ENCODE measurements around the gene TFPI2. TPM values are rescaled to one million over a fixed set of nuclear protein-coding genes. Genes with fewer than 3 reads are reported as not detected.
A peak's percentile ranks its signal among the peaks of the same experiment; 100 is the strongest.

TFPI2 gene
- 1 to 10 TPM in 1 of 4 donors, under 1 TPM in 2, not detected in 1; 0.67 to 1.9 (median 0.95) TPM for total RNA-seq

GRCh38 chr7:93890464-93891068 lies at the start of gene TFPI2:
Gene TFPI2, minus strand, starts transcription at chr7:93890753. Its CDS starts 75 bp downstream, at chr7:93890678.
- TF ChIP-seq CTCF (IDR thresholded peaks at IDR 0.05) (no peak), POLR2A (IDR thresholded peaks at IDR 0.05) (no peak)
- intact Hi-C loops (cut with DNase I), result no loop called here
- peaks cover 0 to 19% (median 4%) of the 10 kb centered on the region in 3 donors for H3K4me1 ChIP-seq
- H3K36me3 ChIP-seq, result no peaks in the 10 kb centered on the region
- peak within 1 kb of the TSS in 1 of 4 donors; percentile 18 for H3K27ac ChIP-seq
- H3K4me3 ChIP-seq, result peak within 1 kb of the TSS; percentile 25 to 68 (median 48)
- H3K9me3 ChIP-seq, result no peaks in the 10 kb centered on the region
- WGBS, 2 donors, result 2 to 4% methylated on average over 9 to 15 of the region's 49 CpGs
- H3K27me3 ChIP-seq, result peaks cover 0 to 31% (median 1%) of the 10 kb centered on the region in 4 donors
- DNase-seq, result no peak

GRCh38 chr7:93938293-93938692 lies 47.7 kb upstream of the TFPI2 start:
- no peaks in the 10 kb centered on the region for H3K4me1 ChIP-seq
- intact Hi-C loops (cut with DNase I), result no loop called here

GRCh38 chr7:93937818-93938217 lies 47.3 kb upstream of the TFPI2 start:
- no peak overlapping the region for H3K4me3 ChIP-seq
- 80 to 85% methylated on average over 1 of the region's 1 CpG for WGBS, 2 donors
- H3K27me3 ChIP-seq, result no peaks in the 10 kb centered on the region
- no peaks in the 10 kb centered on the region for H3K36me3 ChIP-seq
- no peak overlapping the region for H3K27ac ChIP-seq
- no peak for DNase-seq
- intact Hi-C loops (cut with DNase I), result no loop called here
- no peaks in the 10 kb centered on the region for H3K4me1 ChIP-seq
- TF ChIP-seq POLR2A (IDR thresholded peaks at IDR 0.05) (no peak), CTCF (IDR thresholded peaks at IDR 0.05) (no peak)
- H3K9me3 ChIP-seq, result no peaks in the 10 kb centered on the region

More at GRCh38 chr7:93938293-93938692, 47.7 kb upstream of the TFPI2 start:
- H3K4me3 ChIP-seq, result no peak overlapping the region
- no peak overlapping the region for H3K27ac ChIP-seq
- no peak for TF ChIP-seq CTCF (IDR thresholded peaks at IDR 0.05)
- no peak for TF ChIP-seq POLR2A (IDR thresholded peaks at IDR 0.05)
- H3K27me3 ChIP-seq, result no peaks in the 10 kb centered on the region
- no peak for DNase-seq
- H3K9me3 ChIP-seq, result no peaks in the 10 kb centered on the region
- no peaks in the 10 kb centered on the region for H3K36me3 ChIP-seq

GRCh38 chr7:93935102-93935501 lies 44.5 kb upstream of the TFPI2 start:
- DNase-seq, result no peak
- 54 to 56% methylated on average over 2 of the region's 2 CpGs for WGBS, 2 donors
- no peaks in the 10 kb centered on the region for H3K36me3 ChIP-seq
- TF ChIP-seq CTCF (IDR thresholded peaks at IDR 0.05), result no peak
- no peak for TF ChIP-seq POLR2A (IDR thresholded peaks at IDR 0.05)
- no peaks in the 10 kb centered on the region for H3K27me3 ChIP-seq
- H3K9me3 ChIP-seq, result no peaks in the 10 kb centered on the region
- H3K4me3 ChIP-seq, result no peak overlapping the region
- no peaks in the 10 kb centered on the region for H3K4me1 ChIP-seq
- H3K27ac ChIP-seq, result no peak overlapping the region
- intact Hi-C loops (cut with DNase I), result no loop called here

- Histone ChIP-seq H3K27ac (no peak overlapping the region), H3K27me3 (no peaks in the 10 kb centered on the region), H3K4me1 (no peaks in the 10 kb centered on the region), H3K9me3 (no peaks in the 10 kb centered on the region), H3K36me3 (no peaks in the 10 kb centered on the region), H3K4me3 (no peak overlapping the region)
- WGBS, 2 donors, result 85 to 86% methylated on average over 3 of the region's 3 CpGs
- no peak for DNase-seq
- no peak for TF ChIP-seq CTCF (IDR thresholded peaks at IDR 0.05)
- no peak for TF ChIP-seq POLR2A (IDR thresholded peaks at IDR 0.05)
- intact Hi-C loops (cut with DNase I), result no loop called here
These were observed 42.6 kb upstream of the TFPI2 start for GRCh38 chr7:93933156-93933555.

Measured in esophagus squamous epithelium (tissue), 5 donors.